ENCODE data around the gene TMEM44.

TMEM44 gene

DNA sequence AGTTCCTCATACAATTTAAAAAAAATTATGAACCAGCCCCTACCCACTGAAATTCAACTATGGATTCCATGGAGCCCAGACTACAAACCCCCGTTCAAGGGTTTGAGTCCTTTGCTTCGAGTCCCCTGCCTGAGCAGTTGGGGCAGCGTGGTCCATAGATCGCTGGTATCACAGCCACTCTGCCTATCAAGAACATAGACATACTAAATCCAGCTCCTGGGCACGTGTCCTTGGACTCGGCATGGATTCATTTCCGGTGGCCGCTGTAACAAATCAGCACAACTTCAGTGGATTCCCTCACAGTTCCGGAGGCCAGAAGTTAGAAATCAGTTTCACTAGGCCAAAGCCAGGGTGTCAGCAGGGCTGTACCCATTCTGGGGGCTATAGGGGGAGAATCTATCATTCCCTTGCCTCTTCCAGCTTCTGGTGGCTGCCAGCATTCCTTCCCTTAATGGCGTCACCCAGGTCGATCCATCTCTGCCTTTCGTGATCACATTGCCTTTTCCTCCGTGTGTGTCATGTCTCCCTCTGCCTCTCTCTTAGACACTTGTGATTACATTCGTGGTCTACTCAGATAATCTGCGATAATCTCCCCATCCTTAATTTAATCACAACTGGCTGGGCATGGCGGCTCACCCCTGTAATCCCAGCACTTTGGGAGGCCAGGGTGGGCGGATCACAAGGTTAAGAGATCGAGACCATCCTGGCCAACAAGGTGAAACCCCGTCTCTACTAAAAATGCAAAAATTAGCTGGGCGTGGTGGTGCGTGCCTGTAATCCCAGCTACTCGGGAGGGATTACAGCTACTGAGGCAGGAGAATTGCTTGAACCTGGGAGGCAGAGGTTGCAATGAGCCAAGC is 4.6 kb upstream of the TMEM44 start:
- TF ChIP-seq, protein P1, sequence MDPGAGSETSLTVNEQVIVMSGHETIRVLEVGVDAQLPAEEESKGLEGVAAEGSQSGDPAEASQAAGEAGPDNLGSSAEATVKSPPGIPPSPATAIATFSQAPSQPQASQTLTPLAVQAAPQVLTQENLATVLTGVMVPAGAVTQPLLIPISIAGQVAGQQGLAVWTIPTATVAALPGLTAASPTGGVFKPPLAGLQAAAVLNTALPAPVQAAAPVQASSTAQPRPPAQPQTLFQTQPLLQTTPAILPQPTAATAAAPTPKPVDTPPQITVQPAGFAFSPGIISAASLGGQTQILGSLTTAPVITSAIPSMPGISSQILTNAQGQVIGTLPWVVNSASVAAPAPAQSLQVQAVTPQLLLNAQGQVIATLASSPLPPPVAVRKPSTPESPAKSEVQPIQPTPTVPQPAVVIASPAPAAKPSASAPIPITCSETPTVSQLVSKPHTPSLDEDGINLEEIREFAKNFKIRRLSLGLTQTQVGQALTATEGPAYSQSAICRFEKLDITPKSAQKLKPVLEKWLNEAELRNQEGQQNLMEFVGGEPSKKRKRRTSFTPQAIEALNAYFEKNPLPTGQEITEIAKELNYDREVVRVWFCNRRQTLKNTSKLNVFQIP (CRISPR knock-in tag; IDR thresholded peaks at IDR 0.05; ENCODE audit: borderline replicate concordance, low read depth): no peak
- TF ChIP-seq RARB (CRISPR knock-in tag; IDR thresholded peaks at IDR 0.05) (no peak), ARNTL (CRISPR knock-in tag; IDR thresholded peaks at IDR 0.05; ENCODE audit: borderline replicate concordance, low read depth) (no peak), ESRRG (CRISPR knock-in tag; IDR thresholded peaks at IDR 0.05) (no peak)
- ATAC-seq: no peak

DNA sequence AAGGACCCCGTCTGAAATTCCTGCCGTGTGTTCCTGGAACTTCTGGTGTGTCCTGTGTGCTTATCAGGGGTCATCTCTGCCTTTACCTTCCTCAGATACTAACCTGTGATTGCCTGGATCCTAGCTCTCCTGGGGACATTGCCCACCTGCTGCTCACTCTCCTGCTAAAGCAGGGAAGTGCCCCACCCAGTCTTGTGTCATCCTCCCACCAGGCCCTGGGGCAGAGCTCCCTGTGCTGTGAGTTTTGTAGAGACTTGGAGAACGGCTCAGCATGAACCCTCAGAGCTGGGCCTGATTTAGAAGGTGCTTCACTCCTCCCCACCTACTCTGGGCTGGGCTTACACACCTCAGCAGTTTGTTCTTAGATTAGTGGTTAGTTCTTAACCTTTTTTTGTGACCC is 3.8 kb upstream of the TMEM44 start:
- ATAC-seq: no peak
- TF ChIP-seq PPARA (CRISPR knock-in tag; IDR thresholded peaks at IDR 0.05; ENCODE audit: borderline replicate concordance): no peak
- TF ChIP-seq CSDC2 (CRISPR knock-in tag; IDR thresholded peaks at IDR 0.05): no peak
- no peak for TF ChIP-seq TOX (CRISPR knock-in tag; IDR thresholded peaks at IDR 0.05; ENCODE audit: borderline replicate concordance)
- TF ChIP-seq ISL1 (CRISPR knock-in tag; IDR thresholded peaks at IDR 0.05): no peak
- no peak for TF ChIP-seq ARNTL (CRISPR knock-in tag; IDR thresholded peaks at IDR 0.05; ENCODE audit: borderline replicate concordance, low read depth)
- no peak for TF ChIP-seq ZNF70 (CRISPR knock-in tag; IDR thresholded peaks at IDR 0.05)
- TF ChIP-seq, protein P2, sequence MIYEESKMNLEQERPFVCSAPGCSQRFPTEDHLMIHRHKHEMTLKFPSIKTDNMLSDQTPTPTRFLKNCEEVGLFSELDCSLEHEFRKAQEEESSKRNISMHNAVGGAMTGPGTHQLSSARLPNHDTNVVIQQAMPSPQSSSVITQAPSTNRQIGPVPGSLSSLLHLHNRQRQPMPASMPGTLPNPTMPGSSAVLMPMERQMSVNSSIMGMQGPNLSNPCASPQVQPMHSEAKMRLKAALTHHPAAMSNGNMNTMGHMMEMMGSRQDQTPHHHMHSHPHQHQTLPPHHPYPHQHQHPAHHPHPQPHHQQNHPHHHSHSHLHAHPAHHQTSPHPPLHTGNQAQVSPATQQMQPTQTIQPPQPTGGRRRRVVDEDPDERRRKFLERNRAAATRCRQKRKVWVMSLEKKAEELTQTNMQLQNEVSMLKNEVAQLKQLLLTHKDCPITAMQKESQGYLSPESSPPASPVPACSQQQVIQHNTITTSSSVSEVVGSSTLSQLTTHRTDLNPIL (CRISPR knock-in tag; IDR thresholded peaks at IDR 0.05; ENCODE audit: low read depth): no peak
- TF ChIP-seq SNAI2 (CRISPR knock-in tag; IDR thresholded peaks at IDR 0.05): no peak
- TF ChIP-seq, protein P3, sequence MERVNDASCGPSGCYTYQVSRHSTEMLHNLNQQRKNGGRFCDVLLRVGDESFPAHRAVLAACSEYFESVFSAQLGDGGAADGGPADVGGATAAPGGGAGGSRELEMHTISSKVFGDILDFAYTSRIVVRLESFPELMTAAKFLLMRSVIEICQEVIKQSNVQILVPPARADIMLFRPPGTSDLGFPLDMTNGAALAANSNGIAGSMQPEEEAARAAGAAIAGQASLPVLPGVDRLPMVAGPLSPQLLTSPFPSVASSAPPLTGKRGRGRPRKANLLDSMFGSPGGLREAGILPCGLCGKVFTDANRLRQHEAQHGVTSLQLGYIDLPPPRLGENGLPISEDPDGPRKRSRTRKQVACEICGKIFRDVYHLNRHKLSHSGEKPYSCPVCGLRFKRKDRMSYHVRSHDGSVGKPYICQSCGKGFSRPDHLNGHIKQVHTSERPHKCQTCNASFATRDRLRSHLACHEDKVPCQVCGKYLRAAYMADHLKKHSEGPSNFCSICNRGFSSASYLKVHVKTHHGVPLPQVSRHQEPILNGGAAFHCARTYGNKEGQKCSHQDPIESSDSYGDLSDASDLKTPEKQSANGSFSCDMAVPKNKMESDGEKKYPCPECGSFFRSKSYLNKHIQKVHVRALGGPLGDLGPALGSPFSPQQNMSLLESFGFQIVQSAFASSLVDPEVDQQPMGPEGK (CRISPR knock-in tag; IDR thresholded peaks at IDR 0.05; ENCODE audit: borderline replicate concordance): no peak
- no peak for TF ChIP-seq ESRRG (CRISPR knock-in tag; IDR thresholded peaks at IDR 0.05)
- TF ChIP-seq, protein P4, sequence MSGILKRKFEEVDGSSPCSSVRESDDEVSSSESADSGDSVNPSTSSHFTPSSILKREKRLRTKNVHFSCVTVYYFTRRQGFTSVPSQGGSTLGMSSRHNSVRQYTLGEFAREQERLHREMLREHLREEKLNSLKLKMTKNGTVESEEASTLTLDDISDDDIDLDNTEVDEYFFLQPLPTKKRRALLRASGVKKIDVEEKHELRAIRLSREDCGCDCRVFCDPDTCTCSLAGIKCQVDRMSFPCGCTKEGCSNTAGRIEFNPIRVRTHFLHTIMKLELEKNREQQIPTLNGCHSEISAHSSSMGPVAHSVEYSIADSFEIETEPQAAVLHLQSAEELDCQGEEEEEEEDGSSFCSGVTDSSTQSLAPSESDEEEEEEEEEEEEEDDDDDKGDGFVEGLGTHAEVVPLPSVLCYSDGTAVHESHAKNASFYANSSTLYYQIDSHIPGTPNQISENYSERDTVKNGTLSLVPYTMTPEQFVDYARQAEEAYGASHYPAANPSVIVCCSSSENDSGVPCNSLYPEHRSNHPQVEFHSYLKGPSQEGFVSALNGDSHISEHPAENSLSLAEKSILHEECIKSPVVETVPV (CRISPR knock-in tag; IDR thresholded peaks at IDR 0.05): no peak
- TF ChIP-seq, protein P5, sequence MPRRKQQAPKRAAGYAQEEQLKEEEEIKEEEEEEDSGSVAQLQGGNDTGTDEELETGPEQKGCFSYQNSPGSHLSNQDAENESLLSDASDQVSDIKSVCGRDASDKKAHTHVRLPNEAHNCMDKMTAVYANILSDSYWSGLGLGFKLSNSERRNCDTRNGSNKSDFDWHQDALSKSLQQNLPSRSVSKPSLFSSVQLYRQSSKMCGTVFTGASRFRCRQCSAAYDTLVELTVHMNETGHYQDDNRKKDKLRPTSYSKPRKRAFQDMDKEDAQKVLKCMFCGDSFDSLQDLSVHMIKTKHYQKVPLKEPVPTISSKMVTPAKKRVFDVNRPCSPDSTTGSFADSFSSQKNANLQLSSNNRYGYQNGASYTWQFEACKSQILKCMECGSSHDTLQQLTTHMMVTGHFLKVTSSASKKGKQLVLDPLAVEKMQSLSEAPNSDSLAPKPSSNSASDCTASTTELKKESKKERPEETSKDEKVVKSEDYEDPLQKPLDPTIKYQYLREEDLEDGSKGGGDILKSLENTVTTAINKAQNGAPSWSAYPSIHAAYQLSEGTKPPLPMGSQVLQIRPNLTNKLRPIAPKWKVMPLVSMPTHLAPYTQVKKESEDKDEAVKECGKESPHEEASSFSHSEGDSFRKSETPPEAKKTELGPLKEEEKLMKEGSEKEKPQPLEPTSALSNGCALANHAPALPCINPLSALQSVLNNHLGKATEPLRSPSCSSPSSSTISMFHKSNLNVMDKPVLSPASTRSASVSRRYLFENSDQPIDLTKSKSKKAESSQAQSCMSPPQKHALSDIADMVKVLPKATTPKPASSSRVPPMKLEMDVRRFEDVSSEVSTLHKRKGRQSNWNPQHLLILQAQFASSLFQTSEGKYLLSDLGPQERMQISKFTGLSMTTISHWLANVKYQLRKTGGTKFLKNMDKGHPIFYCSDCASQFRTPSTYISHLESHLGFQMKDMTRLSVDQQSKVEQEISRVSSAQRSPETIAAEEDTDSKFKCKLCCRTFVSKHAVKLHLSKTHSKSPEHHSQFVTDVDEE (CRISPR knock-in tag; IDR thresholded peaks at IDR 0.05): no peak

DNA sequence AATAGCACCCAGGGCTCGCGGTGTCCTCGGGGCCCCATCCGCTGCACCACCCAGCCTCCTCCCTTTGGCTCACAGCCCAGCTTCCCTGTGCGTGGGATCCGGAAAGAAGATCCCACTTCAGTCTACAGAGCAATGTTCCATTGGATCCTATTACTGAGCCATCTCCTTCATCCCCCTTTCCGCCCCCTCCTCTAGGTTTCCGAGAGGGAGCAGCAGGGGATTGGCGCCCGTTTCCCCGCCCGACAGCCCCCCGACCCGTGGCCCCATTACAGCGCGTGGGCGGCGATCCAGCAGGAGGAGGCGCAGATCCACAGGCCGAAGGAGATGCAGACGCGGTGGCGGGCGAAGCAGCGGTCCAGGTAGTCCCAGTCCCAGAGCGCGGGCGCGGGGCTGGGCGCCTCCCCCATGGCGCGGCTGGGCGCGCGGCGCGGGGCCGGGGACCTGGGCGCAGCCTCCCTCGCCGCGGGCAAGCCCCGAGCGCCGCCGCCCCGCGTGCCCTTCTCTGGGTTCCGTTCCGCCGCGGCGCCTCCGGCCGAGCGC is 340 bp downstream of the TMEM44 start:
- TF ChIP-seq ZNF70 (CRISPR knock-in tag; IDR thresholded peaks at IDR 0.05): no peak
- no peak for TF ChIP-seq ISL1 (CRISPR knock-in tag; IDR thresholded peaks at IDR 0.05)
- no peak for TF ChIP-seq TOX (CRISPR knock-in tag; IDR thresholded peaks at IDR 0.05; ENCODE audit: borderline replicate concordance)
- no peak for TF ChIP-seq ESRRG (CRISPR knock-in tag; IDR thresholded peaks at IDR 0.05)
- TF ChIP-seq ZNF565 (CRISPR knock-in tag; conservative IDR thresholded peaks at IDR 0.05; ENCODE audit: low read depth): no peak
- TF ChIP-seq, protein P5 (CRISPR knock-in tag; IDR thresholded peaks at IDR 0.05): no peak
- no peak for TF ChIP-seq GLIS3 (CRISPR knock-in tag; IDR thresholded peaks at IDR 0.05)
- TF ChIP-seq, protein P4 (CRISPR knock-in tag; IDR thresholded peaks at IDR 0.05): no peak
- no peak for TF ChIP-seq CSDC2 (CRISPR knock-in tag; IDR thresholded peaks at IDR 0.05)
- peak; percentile 54 for ATAC-seq

Measured in SK-N-SH treated with all-trans-retinoic acid at 6 μM for 48 hours (cell line).